ENCODE data around the gene LPP. TPM values are rescaled to one million over a fixed set of nuclear protein-coding genes. Genes with fewer than 3 reads are reported as not detected.

LPP gene
- total and polyA plus RNA-seq, 2 of the 13 experiments (the other 11 are each of a cell fraction or from before 2014, with no cell fraction given): 19.2 to 29.9 TPM

DNA sequence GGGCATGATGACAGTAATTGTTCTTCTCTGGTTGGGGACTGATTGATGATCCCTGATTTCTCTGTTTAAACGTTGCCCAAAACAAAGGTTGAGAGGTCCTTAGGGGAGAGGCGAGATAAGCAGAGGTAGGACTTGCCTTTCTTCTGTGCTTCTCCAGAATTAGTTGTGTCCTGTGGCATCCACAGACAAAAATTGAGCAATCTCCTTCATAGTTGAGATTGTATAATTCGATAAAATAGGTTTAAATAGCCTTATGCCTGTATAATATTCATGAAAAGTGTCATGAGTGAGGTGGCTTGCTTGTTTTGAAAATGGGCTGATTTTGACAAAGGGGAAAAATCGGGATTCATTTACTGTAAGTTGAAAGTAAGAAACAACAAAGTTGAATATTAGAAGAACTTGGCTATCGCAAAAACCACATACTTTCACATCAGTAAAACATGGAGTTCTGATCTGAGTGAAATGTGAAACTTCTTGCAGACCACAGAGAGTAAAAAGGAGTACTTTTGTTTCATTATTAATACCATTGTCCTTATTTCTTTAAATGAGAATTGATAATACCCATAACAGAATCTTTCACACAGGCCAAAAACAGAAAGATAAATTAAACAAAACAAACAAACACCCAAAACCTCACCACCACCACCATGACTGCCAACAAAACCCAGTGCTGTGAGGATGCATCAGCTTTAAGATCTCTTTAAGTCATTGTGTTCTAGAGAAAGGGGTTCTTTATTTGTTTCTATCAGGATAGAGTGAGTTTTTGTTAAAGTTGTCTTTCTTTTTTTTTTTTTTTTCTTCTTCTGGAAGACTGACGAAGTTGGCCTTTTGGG lies 155.7 kb downstream of the LPP start:
- Histone ChIP-seq H3K27ac (ENCODE audit: extremely low read length, insufficient read depth, low read length) (no peak overlapping the region), H3K4me2 (ENCODE audit: low read depth, low read length) (no peak overlapping the region), H2AFZ (ENCODE audit: low read length) (no peak overlapping the region), H3K9me3 (ENCODE audit: low read length) (no peaks in the 10 kb centered on the region), H3K9ac (ENCODE audit: insufficient read depth, low read depth, low read length) (no peak overlapping the region), H3K27me3 (ENCODE audit: control insufficient read depth in 1 of 2, insufficient read depth in 2 of 2, low read length in 2 of 2) (no peaks in the 10 kb centered on the region), H3K79me2 (ENCODE audit: insufficient read depth, low read length) (peaks cover 15% of the 10 kb centered on the region), H4K20me1 (ENCODE audit: insufficient read depth, low read length) (no peaks in the 10 kb centered on the region), H3K36me3 (replicated peaks in 1 of 2; ENCODE audit: control insufficient read depth in 1 of 2, insufficient read depth in 2 of 2, low read length in 2 of 2) (no peaks in the 10 kb centered on the region), H3K4me1 (ENCODE audit: insufficient read depth, low read length) (peaks cover 27% of the 10 kb centered on the region), H3K4me3 (replicated peaks in 1 of 3; ENCODE audit: insufficient read depth in 1 of 3, low read depth in 2 of 3, low read length in 3 of 3) (no peak overlapping the region)
- DNase-seq (ENCODE audit: low spot score) (no peak), FAIRE-seq (no peak), ATAC-seq (no peak)
- TSS peak; percentile 7 for BruUV-seq (replicated peaks)
- ChIA-PET CTCF (ENCODE audit: low intra/inter-chr PET ratio, low total read pairs) (no interaction called here), POLR2A (interaction anchor here (1.2 kb wide), 1 partner anchor 15 kb away, joined by 3 read pairs; no protein-coding TSS in a partner anchor)
- 93% methylated on average over 6 of the region's 6 CpGs for WGBS (ENCODE audit: low lambda C conversion rate)
- in situ Hi-C loops (cut with HindIII; ENCODE audit: extremely low pct_ligation_motif_present, low pct_unique_long_range_greater_than_20kb): no loop called here
- intact Hi-C loops (cut with micrococcal nuclease; ENCODE audit: unreplicated experiment): no loop called here
- TF ChIP-seq RBFOX2 (IDR thresholded peaks at IDR 0.05; ENCODE audit: low read depth, low read length) (no peak), WIZ (CRISPR knock-in tag; IDR thresholded peaks at IDR 0.05) (no peak), ARNT (IDR thresholded peaks at IDR 0.05) (no peak), AHR (CRISPR knock-in tag; IDR thresholded peaks at IDR 0.05) (no peak), SIX4 (CRISPR knock-in tag; IDR thresholded peaks at IDR 0.05) (no peak), NFKBIZ (CRISPR knock-in tag; IDR thresholded peaks at IDR 0.05) (no peak), FOXM1 (CRISPR knock-in tag; IDR thresholded peaks at IDR 0.05) (no peak), NBN (conservative IDR thresholded peaks at IDR 0.05) (no peak), HNF4A (CRISPR knock-in tag; IDR thresholded peaks at IDR 0.05) (no peak), MBNL3 (CRISPR knock-in tag; conservative IDR thresholded peaks at IDR 0.05) (no peak), FOXC1 (CRISPR knock-in tag; IDR thresholded peaks at IDR 0.05; ENCODE audit: borderline replicate concordance) (no peak), RXRB (CRISPR knock-in tag; IDR thresholded peaks at IDR 0.05; ENCODE audit: borderline replicate concordance) (no peak), ETV6 (CRISPR knock-in tag; conservative IDR thresholded peaks at IDR 0.05) (no peak), ZNF510 (CRISPR knock-in tag; IDR thresholded peaks at IDR 0.05; ENCODE audit: low read depth) (no peak), THYN1 (CRISPR knock-in tag; IDR thresholded peaks at IDR 0.05; ENCODE audit: borderline replicate concordance, low read depth) (no peak), NFATC3 (CRISPR knock-in tag; IDR thresholded peaks at IDR 0.05) (no peak), HOXD1 (CRISPR knock-in tag; IDR thresholded peaks at IDR 0.05) (no peak)
- TF ChIP-seq, protein P1, sequence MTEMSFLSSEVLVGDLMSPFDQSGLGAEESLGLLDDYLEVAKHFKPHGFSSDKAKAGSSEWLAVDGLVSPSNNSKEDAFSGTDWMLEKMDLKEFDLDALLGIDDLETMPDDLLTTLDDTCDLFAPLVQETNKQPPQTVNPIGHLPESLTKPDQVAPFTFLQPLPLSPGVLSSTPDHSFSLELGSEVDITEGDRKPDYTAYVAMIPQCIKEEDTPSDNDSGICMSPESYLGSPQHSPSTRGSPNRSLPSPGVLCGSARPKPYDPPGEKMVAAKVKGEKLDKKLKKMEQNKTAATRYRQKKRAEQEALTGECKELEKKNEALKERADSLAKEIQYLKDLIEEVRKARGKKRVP (CRISPR knock-in tag; IDR thresholded peaks at IDR 0.05): no peak
- TF ChIP-seq, protein P2, sequence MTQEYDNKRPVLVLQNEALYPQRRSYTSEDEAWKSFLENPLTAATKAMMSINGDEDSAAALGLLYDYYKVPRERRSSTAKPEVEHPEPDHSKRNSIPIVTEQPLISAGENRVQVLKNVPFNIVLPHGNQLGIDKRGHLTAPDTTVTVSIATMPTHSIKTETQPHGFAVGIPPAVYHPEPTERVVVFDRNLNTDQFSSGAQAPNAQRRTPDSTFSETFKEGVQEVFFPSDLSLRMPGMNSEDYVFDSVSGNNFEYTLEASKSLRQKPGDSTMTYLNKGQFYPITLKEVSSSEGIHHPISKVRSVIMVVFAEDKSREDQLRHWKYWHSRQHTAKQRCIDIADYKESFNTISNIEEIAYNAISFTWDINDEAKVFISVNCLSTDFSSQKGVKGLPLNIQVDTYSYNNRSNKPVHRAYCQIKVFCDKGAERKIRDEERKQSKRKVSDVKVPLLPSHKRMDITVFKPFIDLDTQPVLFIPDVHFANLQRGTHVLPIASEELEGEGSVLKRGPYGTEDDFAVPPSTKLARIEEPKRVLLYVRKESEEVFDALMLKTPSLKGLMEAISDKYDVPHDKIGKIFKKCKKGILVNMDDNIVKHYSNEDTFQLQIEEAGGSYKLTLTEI (CRISPR knock-in tag; conservative IDR thresholded peaks at IDR 0.05): no peak
- TF ChIP-seq, protein P3, sequence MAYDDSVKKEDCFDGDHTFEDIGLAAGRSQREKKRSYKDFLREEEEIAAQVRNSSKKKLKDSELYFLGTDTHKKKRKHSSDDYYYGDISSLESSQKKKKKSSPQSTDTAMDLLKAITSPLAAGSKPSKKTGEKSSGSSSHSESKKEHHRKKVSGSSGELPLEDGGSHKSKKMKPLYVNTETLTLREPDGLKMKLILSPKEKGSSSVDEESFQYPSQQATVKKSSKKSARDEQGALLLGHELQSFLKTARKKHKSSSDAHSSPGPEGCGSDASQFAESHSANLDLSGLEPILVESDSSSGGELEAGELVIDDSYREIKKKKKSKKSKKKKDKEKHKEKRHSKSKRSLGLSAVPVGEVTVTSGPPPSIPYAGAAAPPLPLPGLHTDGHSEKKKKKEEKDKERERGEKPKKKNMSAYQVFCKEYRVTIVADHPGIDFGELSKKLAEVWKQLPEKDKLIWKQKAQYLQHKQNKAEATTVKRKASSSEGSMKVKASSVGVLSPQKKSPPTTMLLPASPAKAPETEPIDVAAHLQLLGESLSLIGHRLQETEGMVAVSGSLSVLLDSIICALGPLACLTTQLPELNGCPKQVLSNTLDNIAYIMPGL (CRISPR knock-in tag; IDR thresholded peaks at IDR 0.05; ENCODE audit: borderline replicate concordance in 1 of 2, low read depth in 1 of 2): no peak
